HepG2 (cell line): ENCODE results near the gene AVPR2. TPM values are rescaled to one million over a fixed set of nuclear protein-coding genes. Genes with fewer than 3 reads are reported as not detected.

Experiments
- ATF4 ChIP-seq, 2 experiments: fragments of 450-650 bp in 1 of 2; sonication (generic) in 1 of 2; formaldehyde crosslinking; IDR thresholded peaks; 2 replicates each; pipeline versions ENCODE4 v1.5.0 to v1.8.0; 2020 to 2022; ENCODE audit warnings: mild to moderate bottlenecking in 1 of 2, missing genetic modification reagents in 1 of 2
- ETV5 ChIP-seq: IDR thresholded peaks from 2 replicates; pipeline ENCODE4 v1.6.1; 2018; ENCODE audit warnings: missing biosample characterization, missing genetic modification reagents, inconsistent platforms, borderline replicate concordance
- FOXK1 ChIP-seq: sonication (generic); formaldehyde crosslinking; IDR thresholded peaks from 2 replicates; pipeline ENCODE4 v1.4.0; 2020; ENCODE audit warnings: low read depth, missing genetic modification reagents, borderline replicate concordance
- FOXO1 ChIP-seq: sonication (generic); formaldehyde crosslinking; IDR thresholded peaks from 2 replicates; pipeline ENCODE4 v1.4.0; 2020; ENCODE audit warnings: missing genetic modification reagents
- GATAD1 ChIP-seq: IDR thresholded peaks from 2 replicates; pipeline ENCODE4 v1.6.1; 2016; ENCODE audit warnings: missing genetic modification reagents, missing compliant biosample characterization
- MIER2 ChIP-seq: IDR thresholded peaks from 2 replicates; pipeline ENCODE4 v1.6.1; 2016; ENCODE audit warnings: missing biosample characterization, missing genetic modification reagents
- MTF1 ChIP-seq: sonication (generic); formaldehyde crosslinking; IDR thresholded peaks from 2 replicates; pipeline ENCODE4 v1.5.0; 2020; ENCODE audit warnings: missing genetic modification reagents
- PHF20 ChIP-seq: sonication (generic); formaldehyde crosslinking; IDR thresholded peaks from 2 replicates; pipeline ENCODE4 v1.5.0; 2020; ENCODE audit warnings: mild to moderate bottlenecking, missing genetic modification reagents
- RCOR2 ChIP-seq: IDR thresholded peaks from 2 replicates; pipeline ENCODE4 v1.6.1; 2016; ENCODE audit warnings: missing biosample characterization, missing genetic modification reagents
- SOX6 ChIP-seq, 2 experiments: fragments of 450-650 bp in 1 of 2; sonication (generic) in 1 of 2; formaldehyde crosslinking in 1 of 2; IDR thresholded peaks; 2 replicates each; pipeline versions ENCODE4 v1.4.0 to v1.6.1; 2017 to 2020; ENCODE audit warnings: antibody characterized with exemption in 1 of 2, mild to moderate bottlenecking in 1 of 2, missing genetic modification reagents in 1 of 2
- STAG1 ChIP-seq: sonication (generic); formaldehyde crosslinking; IDR thresholded peaks from 2 replicates; pipeline ENCODE4 v1.4.0; 2020; ENCODE audit warnings: missing genetic modification reagents
- SYNCRIP ChIP-seq: fragments of 200-400 bp; formaldehyde crosslinking; IDR thresholded peaks from 2 replicates; pipeline ENCODE4 v1.6.1; 2018; ENCODE audit warnings: mild to moderate bottlenecking, low read depth, low read length; ENCODE audit not compliant: insufficient read depth
- TOPORS ChIP-seq: sonication (generic); formaldehyde crosslinking; IDR thresholded peaks from 2 replicates; pipeline ENCODE4 v1.8.0; 2023; ENCODE audit warnings: mild to moderate bottlenecking, missing genetic modification reagents
- ZIK1 ChIP-seq: sonication (generic); formaldehyde crosslinking; IDR thresholded peaks from 2 replicates; pipeline ENCODE4 v1.5.0; 2020; ENCODE audit warnings: mild to moderate bottlenecking, low read depth, missing genetic modification reagents, borderline replicate concordance
- ZMYM4 ChIP-seq: sonication (generic); formaldehyde crosslinking; IDR thresholded peaks from 2 replicates; pipeline ENCODE4 v1.8.1; 2023; ENCODE audit warnings: mild to moderate bottlenecking, missing genetic modification reagents
- ZNF441 ChIP-seq: sonication (generic); formaldehyde crosslinking; IDR thresholded peaks from 2 replicates; pipeline ENCODE4 v1.7.0; 2021; ENCODE audit warnings: missing genetic modification reagents, borderline replicate concordance
- ZNF7 ChIP-seq: IDR thresholded peaks from 2 replicates; pipeline ENCODE4 v1.6.1; 2016; ENCODE audit warnings: missing biosample characterization, missing genetic modification reagents
- ZNF737 ChIP-seq: sonication (generic); formaldehyde crosslinking; IDR thresholded peaks from 2 replicates; pipeline ENCODE4 v1.5.0; 2020; ENCODE audit warnings: missing genetic modification reagents, mild to moderate bottlenecking, borderline replicate concordance
- ZSCAN30 ChIP-seq: sonication (generic); formaldehyde crosslinking; IDR thresholded peaks from 2 replicates; pipeline ENCODE4 v1.5.0; 2020; ENCODE audit warnings: mild to moderate bottlenecking, missing genetic modification reagents
- polyA plus RNA-seq, 8 experiments: library from polyadenylated mRNA; depleted of rRNA in 3 of 8; stranded (reverse) in 7 of 8; unstranded in 1 of 8; fragments of >200 nt; fragmentation: Illumina TruSeq in 4 of 8; extraction: Trizol in 4 of 8; gene quantifications; 2 replicates each; pipeline versions ENCODE4 v1.2.1 to v1.2.3, GENCODE V29; 2011 to 2016; ENCODE audit warnings: low read depth in 4 of 8, missing spikeins in 1 of 8, mixed read lengths in 1 of 8; ENCODE audit not compliant: insufficient read depth in 1 of 8
- total RNA-seq, 5 experiments: library from RNA; depleted of rRNA; stranded (reverse); fragments of >200 nt; fragmentation: Illumina TruSeq; extraction: Trizol; gene quantifications; 2 replicates each; pipeline ENCODE4 v1.2.3, GENCODE V29; 2016; ENCODE audit warnings: low read depth in 1 of 5
- TF ChIP-seq, protein P1 (sequence below): IDR thresholded peaks from 2 replicates; pipeline ENCODE4 v1.6.1; 2016; ENCODE audit warnings: missing compliant biosample characterization, missing genetic modification reagents, borderline replicate concordance
- TF ChIP-seq, protein P2 (sequence below): sonication (generic); formaldehyde crosslinking; IDR thresholded peaks from 2 replicates; pipeline ENCODE4 v1.9.0; 2021; ENCODE audit warnings: missing genetic modification reagents, borderline replicate concordance
- TF ChIP-seq, protein P3 (sequence below): sonication (generic); formaldehyde crosslinking; IDR thresholded peaks from 2 replicates; pipeline ENCODE4 v1.4.0; 2020; ENCODE audit warnings: missing genetic modification reagents

AVPR2 gene
- total and polyA plus RNA-seq, 2 of the 13 experiments (the other 11 are each of a cell fraction or from before 2014, with no cell fraction given), result not detected

DNA sequence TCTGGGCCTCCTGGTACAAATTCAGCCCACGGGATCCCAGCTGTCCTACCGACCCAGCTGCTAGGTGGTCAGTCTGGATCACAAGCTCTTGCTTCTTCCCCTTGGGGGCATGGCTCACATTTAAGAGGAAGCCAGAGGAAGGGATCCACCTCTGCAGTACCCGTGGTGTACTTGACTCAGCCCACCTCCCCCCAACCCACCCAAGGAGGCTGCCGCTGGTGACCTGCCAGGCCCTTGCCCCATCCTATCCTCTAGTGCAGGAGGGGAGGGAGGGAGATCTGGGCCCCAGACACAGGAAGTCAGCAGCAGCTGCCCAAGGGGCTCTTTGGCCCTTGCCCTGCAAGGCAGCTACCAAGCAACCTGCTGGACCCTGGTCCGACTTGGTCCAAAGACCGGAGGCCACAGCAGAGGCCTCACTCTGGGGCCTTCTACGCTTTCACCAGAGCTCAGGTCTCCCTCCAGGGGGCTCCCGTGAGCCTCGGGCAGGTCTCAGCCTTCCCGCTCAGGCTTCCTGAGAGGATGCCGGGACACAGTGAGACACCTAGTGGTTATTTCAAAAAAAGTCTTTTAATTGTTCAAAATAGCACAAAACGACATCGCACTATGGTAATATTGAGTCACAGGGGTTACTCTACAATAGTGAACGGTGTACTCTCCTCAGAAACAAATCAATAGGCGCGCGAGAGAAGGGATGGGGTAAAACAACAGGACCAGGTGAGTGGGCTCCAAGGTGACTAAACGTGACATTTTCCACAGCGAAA, 42.7 kb downstream of the AVPR2 start (continued):
- TF ChIP-seq, protein P1, sequence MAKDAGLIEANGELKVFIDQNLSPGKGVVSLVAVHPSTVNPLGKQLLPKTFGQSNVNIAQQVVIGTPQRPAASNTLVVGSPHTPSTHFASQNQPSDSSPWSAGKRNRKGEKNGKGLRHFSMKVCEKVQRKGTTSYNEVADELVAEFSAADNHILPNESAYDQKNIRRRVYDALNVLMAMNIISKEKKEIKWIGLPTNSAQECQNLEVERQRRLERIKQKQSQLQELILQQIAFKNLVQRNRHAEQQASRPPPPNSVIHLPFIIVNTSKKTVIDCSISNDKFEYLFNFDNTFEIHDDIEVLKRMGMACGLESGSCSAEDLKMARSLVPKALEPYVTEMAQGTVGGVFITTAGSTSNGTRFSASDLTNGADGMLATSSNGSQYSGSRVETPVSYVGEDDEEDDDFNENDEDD (CRISPR knock-in tag), result peak; percentile 65; the same call in 1 of the 2 replicates
- TF ChIP-seq MTF1 (CRISPR knock-in tag) (no peak), ZNF7 (CRISPR knock-in tag) (no peak), ZNF737 (no peak), SYNCRIP (no peak), FOXO1 (no peak), FOXK1 (CRISPR knock-in tag) (no peak), TOPORS (no peak), ZIK1 (no peak), ZNF441 (no peak), GATAD1 (CRISPR knock-in tag) (0 out of 2 replicates have a peak, but pooled peaks have one; percentile 11), ETV5 (peak; percentile 67), RCOR2 (CRISPR knock-in tag) (no peak), ZMYM4 (CRISPR knock-in tag) (0 out of 2 replicates have a peak, but pooled peaks have one; percentile 24), ZSCAN30 (no peak), PHF20 (CRISPR knock-in tag) (peak; percentile 42; the same call in 1 of the 2 replicates), STAG1 (CRISPR knock-in tag) (peak; percentile 60), SOX6 (IDR thresholded peaks at IDR 0.05) (no peak), SOX6 (CRISPR knock-in tag; IDR thresholded peaks at IDR 0.05) (peak; percentile 34; the same call in 1 of the 2 replicates), MIER2 (CRISPR knock-in tag) (no peak), ATF4 (CRISPR knock-in tag; IDR thresholded peaks at IDR 0.05) (no peak)
- TF ChIP-seq, protein P2, sequence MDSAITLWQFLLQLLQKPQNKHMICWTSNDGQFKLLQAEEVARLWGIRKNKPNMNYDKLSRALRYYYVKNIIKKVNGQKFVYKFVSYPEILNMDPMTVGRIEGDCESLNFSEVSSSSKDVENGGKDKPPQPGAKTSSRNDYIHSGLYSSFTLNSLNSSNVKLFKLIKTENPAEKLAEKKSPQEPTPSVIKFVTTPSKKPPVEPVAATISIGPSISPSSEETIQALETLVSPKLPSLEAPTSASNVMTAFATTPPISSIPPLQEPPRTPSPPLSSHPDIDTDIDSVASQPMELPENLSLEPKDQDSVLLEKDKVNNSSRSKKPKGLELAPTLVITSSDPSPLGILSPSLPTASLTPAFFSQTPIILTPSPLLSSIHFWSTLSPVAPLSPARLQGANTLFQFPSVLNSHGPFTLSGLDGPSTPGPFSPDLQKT (CRISPR knock-in tag), result no peak
- TF ChIP-seq, protein P3, sequence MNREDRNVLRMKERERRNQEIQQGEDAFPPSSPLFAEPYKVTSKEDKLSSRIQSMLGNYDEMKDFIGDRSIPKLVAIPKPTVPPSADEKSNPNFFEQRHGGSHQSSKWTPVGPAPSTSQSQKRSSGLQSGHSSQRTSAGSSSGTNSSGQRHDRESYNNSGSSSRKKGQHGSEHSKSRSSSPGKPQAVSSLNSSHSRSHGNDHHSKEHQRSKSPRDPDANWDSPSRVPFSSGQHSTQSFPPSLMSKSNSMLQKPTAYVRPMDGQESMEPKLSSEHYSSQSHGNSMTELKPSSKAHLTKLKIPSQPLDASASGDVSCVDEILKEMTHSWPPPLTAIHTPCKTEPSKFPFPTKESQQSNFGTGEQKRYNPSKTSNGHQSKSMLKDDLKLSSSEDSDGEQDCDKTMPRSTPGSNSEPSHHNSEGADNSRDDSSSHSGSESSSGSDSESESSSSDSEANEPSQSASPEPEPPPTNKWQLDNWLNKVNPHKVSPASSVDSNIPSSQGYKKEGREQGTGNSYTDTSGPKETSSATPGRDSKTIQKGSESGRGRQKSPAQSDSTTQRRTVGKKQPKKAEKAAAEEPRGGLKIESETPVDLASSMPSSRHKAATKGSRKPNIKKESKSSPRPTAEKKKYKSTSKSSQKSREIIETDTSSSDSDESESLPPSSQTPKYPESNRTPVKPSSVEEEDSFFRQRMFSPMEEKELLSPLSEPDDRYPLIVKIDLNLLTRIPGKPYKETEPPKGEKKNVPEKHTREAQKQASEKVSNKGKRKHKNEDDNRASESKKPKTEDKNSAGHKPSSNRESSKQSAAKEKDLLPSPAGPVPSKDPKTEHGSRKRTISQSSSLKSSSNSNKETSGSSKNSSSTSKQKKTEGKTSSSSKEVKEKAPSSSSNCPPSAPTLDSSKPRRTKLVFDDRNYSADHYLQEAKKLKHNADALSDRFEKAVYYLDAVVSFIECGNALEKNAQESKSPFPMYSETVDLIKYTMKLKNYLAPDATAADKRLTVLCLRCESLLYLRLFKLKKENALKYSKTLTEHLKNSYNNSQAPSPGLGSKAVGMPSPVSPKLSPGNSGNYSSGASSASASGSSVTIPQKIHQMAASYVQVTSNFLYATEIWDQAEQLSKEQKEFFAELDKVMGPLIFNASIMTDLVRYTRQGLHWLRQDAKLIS, result no peak
